H1 (cell line): ENCODE data around the gene SNX30. TPM values are rescaled to one million over a fixed set of nuclear protein-coding genes. Genes with fewer than 3 reads are reported as not detected.

Experiments
- ASH2L ChIP-seq: fragments of 200-600, 300-600 bp; sonication (generic); IDR thresholded peaks from one replicate; pipeline ENCODE4 v1.7.1; 2017; ENCODE audit warnings: low read length
- CBX5 ChIP-seq: fragments of 300-800, 300-1000 bp; sonication (generic); IDR thresholded peaks from 2 replicates; pipeline ENCODE4 v1.7.1; 2016; ENCODE audit warnings: antibody characterized with exemption, low read length, low read depth
- CBX8 ChIP-seq: fragments of 300-800, 300-1000 bp; sonication (generic); IDR thresholded peaks from 2 replicates; pipeline ENCODE4 v1.7.1; 2016; ENCODE audit warnings: low read depth, low read length, borderline replicate concordance
- CHD1 ChIP-seq: IDR thresholded peaks from 2 replicates; pipeline ENCODE4 v1.6.1; 2012; ENCODE audit warnings: low read depth, low read length, improper control_type of control experiment
- GABPA ChIP-seq: IDR thresholded peaks from 2 replicates; pipeline ENCODE4 v1.6.1; 2011; ENCODE audit warnings: mild to moderate bottlenecking, low read length, moderate library complexity, borderline replicate concordance; ENCODE audit not compliant: insufficient read depth
- NANOG ChIP-seq: IDR thresholded peaks from 2 replicates; pipeline ENCODE4 v1.6.1; 2011; ENCODE audit warnings: low read length, low read depth, mild to moderate bottlenecking, inconsistent platforms; ENCODE audit not compliant: insufficient read depth, poor library complexity, severe bottlenecking
- USF2 ChIP-seq: IDR thresholded peaks from 2 replicates; pipeline ENCODE4 v1.6.1; 2011; ENCODE audit warnings: low read length, improper control_type of control experiment
- polyA plus RNA-seq, 7 experiments: library from polyadenylated mRNA; depleted of rRNA in 3 of 7; stranded (reverse) in 5 of 7; unstranded in 2 of 7; fragments of >200 nt in 5 of 7; fragments of 200-250 nt in 2 of 7; gene quantifications; 1 replicate in 5 of 7; 2 replicates in 1 of 7; 4 replicates in 1 of 7; pipeline versions ENCODE4 v1.2.1 to v1.2.3, GENCODE V29; 2011 to 2013; ENCODE audit warnings: missing spikeins in 2 of 7, mixed read lengths in 2 of 7
- total RNA-seq: library from RNA; stranded (reverse); fragmentation: NEBNext Ultra II Directional; extraction: Animal tissue kit (Norgen Biotek cat#: 25700); gene quantifications from 2 replicates; pipeline ENCODE4 v1.2.1, GENCODE V29; 2021

The SNX30 gene
- total and polyA plus RNA-seq, 2 of the 8 experiments (the other 6 are each of a cell fraction or from before 2014, with no cell fraction given): 4.0 to 12.2 TPM

DNA sequence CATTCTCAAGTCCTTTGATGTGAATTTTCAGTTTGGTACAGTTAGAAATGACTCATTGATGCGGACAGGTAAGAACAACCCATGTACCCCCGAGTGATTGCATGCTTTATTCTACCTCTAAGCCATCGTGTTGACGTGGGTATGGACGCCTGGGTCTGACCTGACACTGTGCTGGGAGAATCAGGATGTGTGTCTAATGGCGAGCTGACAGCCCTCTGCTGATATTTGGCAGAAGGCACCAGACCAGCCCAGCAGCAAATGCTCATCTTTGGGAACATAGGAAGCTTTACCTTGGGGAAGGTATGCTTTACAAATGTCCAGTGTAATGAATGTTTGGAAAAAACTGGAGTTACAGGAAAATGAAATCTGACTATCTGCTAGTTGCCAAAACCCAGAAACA lies 120.0 kb downstream of the SNX30 start (continued):
- TF ChIP-seq CBX8: no peak
- TF ChIP-seq GABPA: no peak
- no peak for TF ChIP-seq ASH2L
- no peak for TF ChIP-seq CBX5
- TF ChIP-seq USF2: no peak
- no peak for TF ChIP-seq NANOG
- TF ChIP-seq CHD1: no peak
